ENCODE results near the gene YBX1. TPM values are rescaled to one million over a fixed set of nuclear protein-coding genes. Genes with fewer than 3 reads are reported as not detected.
"Not testable (repeated sequence)": the region's sequence is repeated elsewhere in the genome, so short reads cannot be mapped to it uniquely, and the experiment has no call there.

Gene YBX1
- total RNA-seq, 1 donor from 2014 or later = 404 TPM

GRCh38 chr1:42690477-42691156 is 8.4 kb downstream of the YBX1 start:
- ATAC-seq = peak; percentile 37

DNA sequence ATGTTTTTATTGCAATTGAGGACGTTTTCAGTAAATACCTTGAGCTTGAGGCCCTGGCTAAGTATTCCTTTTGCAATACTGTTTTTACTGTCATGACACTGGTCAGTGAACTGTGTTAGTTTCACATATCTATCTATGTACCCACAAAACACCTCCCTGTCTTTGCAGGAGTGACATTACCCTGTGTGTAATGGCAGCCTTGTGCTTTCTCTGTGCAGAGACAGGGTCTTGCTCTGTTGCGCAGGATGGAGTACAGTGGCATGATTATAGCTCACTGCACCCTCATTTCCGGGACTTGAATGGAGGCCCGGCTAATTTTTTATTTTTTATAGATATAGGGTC is 8.9 kb downstream of the YBX1 start:
- no peak for ATAC-seq

DNA sequence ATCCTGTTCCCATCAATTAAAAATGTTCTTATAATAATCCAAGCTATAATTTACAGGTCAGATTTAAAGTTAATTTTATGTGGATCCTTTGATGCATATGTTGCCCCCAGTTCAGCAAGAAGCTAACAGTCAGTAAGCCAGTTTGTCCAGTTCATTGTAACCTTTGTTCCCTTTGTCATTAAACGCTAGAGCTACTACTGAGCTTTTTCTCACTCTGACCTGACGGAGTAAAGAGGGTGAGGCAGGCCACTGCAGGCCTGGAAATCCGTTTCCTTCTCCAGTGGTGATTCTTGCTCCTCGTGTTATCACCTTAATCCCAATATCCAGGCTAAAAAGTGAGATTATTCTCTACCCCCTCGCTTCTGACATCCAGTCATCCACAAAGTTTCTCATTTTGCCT is 10.2 kb downstream of the YBX1 start:
- peak; percentile 76 for ATAC-seq

DNA sequence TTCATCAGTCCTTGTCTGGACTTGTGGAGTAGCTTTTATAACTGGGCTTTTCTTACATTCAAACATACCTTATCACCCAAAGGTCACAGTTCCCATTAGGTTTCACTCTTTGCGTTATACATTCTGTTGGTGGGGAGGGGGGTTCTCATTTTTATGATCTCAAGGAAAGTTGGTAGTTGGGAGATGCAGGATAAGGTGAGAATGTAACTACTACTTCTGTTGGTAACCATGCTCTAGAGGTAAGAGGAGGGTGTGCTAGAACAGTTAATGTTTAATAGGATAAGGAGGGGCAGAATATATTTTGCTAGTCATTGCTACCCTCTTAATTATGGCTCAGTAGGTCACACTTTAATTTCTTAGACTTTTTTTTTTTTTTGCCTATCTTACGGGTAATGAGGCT is 10.7 kb downstream of the YBX1 start:
- ATAC-seq = peak; percentile 20

GRCh38 chr1:42698081-42698813 is 16.0 kb downstream of the YBX1 start:
- ATAC-seq = no peak

DNA sequence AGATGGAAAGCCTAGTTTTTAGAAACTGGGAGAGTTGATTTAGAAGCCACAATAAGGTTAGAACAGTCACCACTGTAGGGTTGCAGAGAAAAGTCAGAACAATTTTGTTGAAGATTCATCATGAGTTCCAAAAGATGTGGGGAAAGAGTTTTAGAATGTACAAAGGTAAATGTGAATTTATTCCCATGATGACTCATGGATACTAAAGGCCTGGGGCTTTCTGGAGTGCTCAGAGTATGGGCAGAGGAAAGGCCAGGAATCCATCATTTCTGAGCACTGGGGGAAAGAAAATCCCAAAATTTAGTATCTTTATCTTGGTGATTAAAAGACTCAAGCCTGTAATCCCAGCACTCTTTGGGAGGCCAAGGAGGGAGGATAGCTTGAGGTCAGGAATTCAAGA is 17.8 kb downstream of the YBX1 start:
- no peak for ATAC-seq

GRCh38 chr1:42703888-42704464 is 21.8 kb downstream of the YBX1 start:
- ATAC-seq = no peak

DNA sequence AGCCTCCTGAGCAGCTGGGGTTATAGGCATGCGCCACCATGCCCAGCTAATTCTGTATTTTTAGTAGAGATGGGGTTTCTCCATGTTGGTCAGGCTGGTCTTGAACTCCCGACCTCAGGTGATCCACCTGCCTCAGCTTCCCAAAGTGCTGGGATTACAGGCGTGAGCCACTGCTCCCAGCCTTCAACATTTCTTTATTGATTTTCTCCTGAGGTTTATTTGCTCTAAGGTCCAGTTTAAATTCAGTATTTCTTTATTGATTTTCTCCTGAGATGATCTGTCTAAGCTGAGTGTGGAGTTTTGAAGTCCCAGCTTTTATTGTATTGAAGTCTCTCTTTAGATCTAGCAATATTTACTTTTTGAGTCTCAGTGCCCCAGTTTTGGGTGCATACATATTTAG is 30.6 kb downstream of the YBX1 start:
- ATAC-seq = not testable (repeated sequence)

GRCh38 chr1:42713293-42713692 is 31.1 kb downstream of the YBX1 start:
- no peak for ATAC-seq

DNA sequence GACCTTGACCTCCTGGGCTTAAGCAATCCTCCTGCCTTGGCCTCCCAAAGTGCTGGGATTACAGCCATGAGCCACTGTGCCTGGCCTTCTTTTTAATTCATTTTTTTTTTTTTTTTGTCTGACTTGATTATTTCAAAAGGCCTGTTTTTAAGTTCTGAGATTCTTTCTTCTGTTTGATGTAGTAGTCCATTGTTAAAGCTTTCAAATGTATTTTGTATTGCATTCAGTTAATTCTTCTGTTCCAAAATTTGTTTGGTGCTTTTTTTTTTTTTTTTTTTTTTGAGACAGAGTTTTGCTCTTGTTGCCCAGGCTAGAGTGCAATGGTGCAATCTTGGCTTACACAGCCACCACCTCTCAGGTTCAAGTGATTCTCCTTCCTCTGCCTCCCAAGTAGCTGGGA is 32.2 kb downstream of the YBX1 start:
- not testable (repeated sequence) for ATAC-seq

DNA sequence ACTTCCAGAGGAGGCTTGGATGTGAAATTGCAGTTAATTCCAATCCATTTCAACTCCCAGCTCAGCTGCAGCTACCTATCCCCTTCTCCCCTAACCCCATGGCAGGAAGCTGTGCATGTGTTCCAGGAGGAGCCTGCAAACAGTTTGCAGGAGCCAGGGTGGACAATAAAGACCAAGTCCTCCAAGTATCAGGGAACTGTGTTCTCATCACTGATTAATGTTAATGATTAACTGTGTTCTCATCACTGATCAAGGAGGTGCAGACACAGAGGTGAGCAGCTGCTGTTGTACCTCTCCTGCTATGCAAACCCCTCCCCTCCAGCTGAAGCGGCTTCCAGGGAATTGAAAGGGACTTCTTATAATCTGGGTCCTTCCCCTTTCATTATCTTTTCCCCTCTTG is 38.6 kb downstream of the YBX1 start:
- no peak for ATAC-seq

- no peak for ATAC-seq
Measured at GRCh38 chr1:42721926-42722325, 39.7 kb downstream of the YBX1 start.

GRCh38 chr1:42722403-42722802 is 40.2 kb downstream of the YBX1 start:
- not testable (repeated sequence) for ATAC-seq

DNA sequence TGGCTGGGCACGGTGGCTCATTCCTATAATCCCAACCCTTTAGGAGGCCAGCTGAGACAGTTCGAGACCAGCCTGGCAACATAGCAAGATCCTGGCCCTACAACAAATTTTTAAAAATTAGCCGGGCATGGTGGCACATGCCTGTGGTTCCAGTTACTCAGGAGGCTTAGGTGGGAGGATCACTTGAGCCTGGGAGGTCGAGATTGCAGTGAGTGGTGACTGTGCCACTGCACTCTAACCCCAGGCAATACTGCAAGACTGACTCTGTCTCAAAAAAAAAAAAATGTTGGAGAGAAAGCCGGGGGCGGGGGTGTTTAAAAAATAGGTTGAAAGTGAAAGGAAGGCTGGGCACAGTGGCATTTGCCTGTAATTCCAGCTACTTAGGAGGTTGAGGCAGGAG is 41.3 kb downstream of the YBX1 start:
- ATAC-seq = peak; percentile 49

DNA sequence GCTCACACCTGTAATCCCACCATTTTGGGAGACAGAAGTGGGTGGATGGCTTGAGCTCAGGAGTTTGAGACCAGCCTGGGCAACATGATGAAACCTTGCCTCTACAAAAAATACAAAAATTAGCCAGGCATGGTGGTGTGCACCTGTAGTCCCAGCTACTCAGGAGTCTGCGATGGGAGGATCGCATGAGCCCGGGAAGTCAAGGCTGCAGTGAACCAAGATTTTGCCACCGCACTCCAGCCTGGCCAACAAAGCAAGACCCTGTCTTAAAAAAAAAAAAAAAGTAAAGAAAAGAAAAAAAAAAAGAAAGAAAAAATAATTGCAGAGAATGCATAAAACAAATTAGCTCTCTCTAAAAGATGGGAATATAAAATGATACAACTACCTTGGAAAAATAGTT is 43.6 kb downstream of the YBX1 start:
- not testable (repeated sequence) for ATAC-seq

GRCh38 chr1:42730002-42730401 is 47.8 kb downstream of the YBX1 start:
- no peak for ATAC-seq

GRCh38 chr1:42730988-42731387 is 48.8 kb downstream of the YBX1 start:
- ATAC-seq = peak; percentile 60

- no peak for ATAC-seq
Measured at GRCh38 chr1:42731585-42731984, 49.4 kb downstream of the YBX1 start.

DNA sequence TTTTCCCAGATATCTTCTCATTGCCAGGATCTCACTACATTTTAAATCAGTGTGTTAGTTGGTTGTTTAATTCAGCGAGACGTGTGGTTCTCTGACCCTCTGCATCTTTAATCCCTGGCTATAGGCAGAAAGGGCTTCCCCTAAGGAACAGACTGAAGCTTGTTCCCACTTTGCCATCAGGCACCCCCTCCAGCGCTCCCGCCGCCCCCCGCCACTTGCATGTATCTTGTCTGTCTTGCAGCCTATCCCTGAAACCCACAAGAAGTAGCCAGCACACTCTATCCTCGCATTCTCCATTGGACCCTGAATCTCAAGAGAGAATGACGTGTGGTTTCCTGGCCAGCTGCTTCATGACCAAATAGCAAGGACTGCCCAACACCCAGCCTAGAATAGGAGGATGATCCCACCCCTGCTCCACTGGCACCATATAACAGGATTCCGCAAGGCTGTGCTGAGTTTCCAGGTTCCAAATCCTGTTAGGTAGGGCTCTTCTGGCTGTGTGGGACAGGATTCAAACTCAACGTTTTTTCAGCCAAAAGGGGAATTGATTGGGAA is 50.0 kb downstream of the YBX1 start:
- no peak for ATAC-seq

DNA sequence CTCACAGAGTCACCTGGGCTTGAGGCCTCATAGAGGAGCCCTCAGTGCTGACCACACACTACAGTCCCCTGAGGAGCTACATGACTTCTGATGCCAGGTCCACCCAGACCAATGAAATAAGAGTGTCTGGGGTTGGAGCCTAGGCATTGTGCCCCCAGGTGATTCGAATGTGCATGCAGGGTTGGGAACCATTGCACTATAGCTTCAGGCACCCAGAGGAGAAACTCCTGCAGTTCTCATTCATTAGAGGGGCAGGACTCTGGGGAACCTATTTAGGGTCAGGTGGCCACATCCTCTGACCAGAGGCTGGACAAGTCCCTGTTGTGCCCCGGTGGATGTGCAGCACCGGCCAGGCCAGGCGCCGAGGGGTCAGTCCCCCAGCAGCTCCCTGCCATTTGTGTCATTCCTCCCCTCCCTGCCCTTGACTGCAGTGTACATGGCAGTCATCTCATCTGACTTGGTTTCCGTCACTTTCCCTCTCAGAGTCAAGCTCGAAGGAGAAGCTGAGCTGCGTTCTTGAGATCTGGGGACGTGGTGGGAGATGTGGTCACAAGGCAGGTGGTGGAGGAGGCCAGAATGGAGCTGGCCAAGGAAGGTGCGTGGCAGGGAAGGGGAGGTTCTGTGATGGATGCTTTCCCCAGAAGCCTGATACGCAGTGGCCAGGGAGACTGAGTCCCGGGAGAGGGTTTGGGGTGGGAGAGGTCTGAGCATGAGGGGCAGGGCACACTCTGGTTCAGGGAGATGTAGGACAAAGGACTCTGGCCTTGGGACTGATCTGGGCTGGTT is 51.4 kb downstream of the YBX1 start:
- no peak for ATAC-seq

DNA sequence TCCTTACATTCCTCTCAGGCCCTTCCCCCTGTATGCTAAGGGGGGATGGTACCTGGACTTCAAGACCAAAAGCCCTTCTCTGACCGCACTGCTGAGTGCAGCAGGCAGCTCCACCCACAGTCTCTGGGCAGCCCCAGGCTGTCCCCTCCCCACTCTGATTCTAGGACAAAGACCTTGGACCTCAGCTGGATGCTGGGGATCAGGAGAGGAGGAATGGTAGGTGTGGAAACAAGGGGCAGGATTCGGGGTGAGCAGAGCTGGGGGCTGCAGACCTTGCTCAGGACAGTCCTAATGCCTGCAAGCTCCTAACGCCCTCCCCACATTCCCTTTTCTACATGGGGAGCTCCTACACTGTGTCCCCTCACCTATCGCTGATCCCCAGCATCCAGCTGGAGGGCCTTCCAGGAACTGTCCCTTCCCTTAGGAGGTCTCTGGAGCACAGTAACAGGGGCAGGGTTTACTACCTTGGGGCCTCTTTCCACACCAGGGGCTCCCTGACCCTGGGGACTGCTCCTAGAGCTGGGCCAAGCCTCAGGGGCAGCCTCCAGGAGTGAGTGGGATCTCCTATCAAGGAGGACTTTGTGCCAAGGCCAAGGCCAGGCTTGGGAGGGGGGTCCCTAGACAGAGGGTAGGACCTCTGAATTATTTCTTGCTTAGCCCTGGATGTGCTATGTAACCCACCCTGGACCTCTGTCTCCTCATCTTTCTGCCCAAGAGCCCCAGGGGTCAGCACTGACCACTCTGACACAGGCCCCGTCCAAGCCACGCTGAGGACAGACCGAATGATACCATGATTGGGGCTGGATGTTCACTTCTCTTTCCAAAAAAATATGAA is 52.2 kb downstream of the YBX1 start:
- ATAC-seq = no peak

DNA sequence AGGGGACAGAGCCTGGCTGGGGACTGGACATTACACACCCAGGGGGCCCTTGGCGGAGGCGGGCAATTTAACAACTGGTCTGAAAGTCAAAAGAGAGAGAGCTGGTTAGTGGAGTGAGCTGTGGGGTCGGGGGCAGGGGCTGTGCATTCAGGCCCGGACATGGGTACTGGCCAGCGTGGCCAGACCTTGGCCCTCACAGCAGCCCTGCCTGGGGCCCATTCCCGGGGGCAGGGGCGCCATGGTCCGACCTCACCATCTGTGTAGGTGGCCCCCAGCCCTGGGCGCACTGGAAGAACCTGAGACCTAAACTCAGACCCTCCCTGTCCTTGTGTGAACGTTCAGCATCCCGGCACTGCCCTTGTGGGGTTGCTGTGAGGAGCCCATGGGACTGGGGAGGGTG is 52.8 kb downstream of the YBX1 start:
- no peak for ATAC-seq

Data from esophagus mucosa (tissue), 1 donor.